B cell (primary cell): ENCODE data around the gene LAMC2. TPM values are rescaled to one million over a fixed set of nuclear protein-coding genes. Genes with fewer than 3 reads are reported as not detected.

Experiments used
- ATAC-seq: fragments of 200-7000 bp; cut with Tn5 transposase; one replicate; pipeline ENCODE4 v1.10.0; 2021; ENCODE audit warnings: low read depth, mild to moderate bottlenecking, moderate number of reproducible peaks, moderate library complexity
- CTCF ChIA-PET: fragments of 350-600 bp; sonication (Branson Sonifier 250); formaldehyde crosslinking; loops from one replicate; lab custom pipeline; 2021; ENCODE audit warnings: antibody characterized with exemption, inconsistent platforms; lab: Charles Lee
- POLR2A ChIA-PET: fragments of 350-600 bp; sonication (Branson Sonifier 250); formaldehyde crosslinking; loops from one replicate; lab custom pipeline; 2021; ENCODE audit warnings: antibody characterized with exemption; lab: Charles Lee
- DNase-seq: peaks from one replicate; pipeline ENCODE4 v3.0.0; 2013
- H2AFZ ChIP-seq: 2 replicates; pipeline ENCODE4 v1.6.1; 2012; ENCODE audit warnings: mild to moderate bottlenecking, low read depth, low read length; ENCODE audit not compliant: insufficient read depth, poor library complexity, severe bottlenecking
- H3K27ac ChIP-seq, 2 donors: 1 replicate in 1 of 2; 2 replicates in 1 of 2; pipeline ENCODE4 v1.5.1; 2012 to 2013; ENCODE audit warnings: low read length in 2 of 2, mild to moderate bottlenecking in 2 of 2, moderate library complexity in 1 of 2
- H3K27me3 ChIP-seq, 4 experiments: fragments of 200-600 bp in 1 of 4; sonication (generic) in 1 of 4; replicated peaks in 1 of 4; 1 replicate in 2 of 4; 2 replicates in 2 of 4; pipeline versions ENCODE4 v1.6.1 to v1.7.0; 2013 to 2016; ENCODE audit warnings: low read length in 3 of 4, mild to moderate bottlenecking in 2 of 4, mixed read lengths in 1 of 4, moderate library complexity in 1 of 4; ENCODE audit not compliant: insufficient read depth in 4 of 4, control insufficient read depth in 3 of 4; ENCODE audit errors: control extremely low read depth in 1 of 4
- H3K36me3 ChIP-seq, 2 experiments: replicated peaks in 1 of 2; 1 replicate in 1 of 2; 2 replicates in 1 of 2; pipeline versions ENCODE4 v1.6.1 to v1.7.1; 2013; ENCODE audit warnings: low read length in 1 of 2; ENCODE audit not compliant: insufficient read depth in 2 of 2, control insufficient read depth in 1 of 2; ENCODE audit errors: control extremely low read depth in 1 of 2, extremely low read depth in 1 of 2
- H3K4me1 ChIP-seq, 2 donors: fragments of 200-600 bp in 1 of 2; sonication (generic) in 1 of 2; 1 replicate in 1 of 2; 2 replicates in 1 of 2; pipeline versions ENCODE4 v1.5.1 to v1.6.1; 2013 to 2017; ENCODE audit warnings: low read length in 2 of 2; ENCODE audit not compliant: control insufficient read depth in 2 of 2, insufficient read depth in 2 of 2
- H3K4me2 ChIP-seq: replicated peaks from 2 replicates; pipeline ENCODE3; 2012; ENCODE audit warnings: mild to moderate bottlenecking, low read depth, low read length; ENCODE audit not compliant: poor library complexity, severe bottlenecking
- H3K4me3 ChIP-seq, 5 experiments: fragments of 200-600 bp in 1 of 5; sonication (generic) in 1 of 5; 1 replicate in 3 of 5; 2 replicates in 2 of 5; pipeline versions ENCODE4 v1.5.1 to v1.7.0; 2011 to 2016; ENCODE audit warnings: low read length in 4 of 5, mild to moderate bottlenecking in 4 of 5, low read depth in 2 of 5, control low read depth in 1 of 5, moderate library complexity in 1 of 5; ENCODE audit not compliant: insufficient read depth in 1 of 5; ENCODE audit errors: control extremely low read depth in 1 of 5, extremely low read depth in 1 of 5
- H3K79me2 ChIP-seq: fragments of 200-600 bp; sonication (generic); one replicate; pipeline ENCODE4 v1.6.0; 2016; ENCODE audit warnings: low read length; ENCODE audit not compliant: control insufficient read depth, insufficient read depth
- H3K9ac ChIP-seq: fragments of 200-600 bp; sonication (generic); 2 replicates; pipeline ENCODE4 v1.6.1; 2017; ENCODE audit warnings: mild to moderate bottlenecking, low read length, moderate library complexity
- H3K9me3 ChIP-seq, 3 donors: one replicate each; pipeline versions ENCODE4 v1.6.1 to v1.7.1; 2013; ENCODE audit warnings: low read length in 2 of 3; ENCODE audit not compliant: control insufficient read depth in 2 of 3, insufficient read depth in 1 of 3; ENCODE audit errors: control extremely low read depth in 1 of 3
- H4K20me1 ChIP-seq: 2 replicates; pipeline ENCODE4 v1.6.0; 2012; ENCODE audit warnings: mild to moderate bottlenecking, low read length; ENCODE audit not compliant: insufficient read depth, control insufficient read depth, poor library complexity, severe bottlenecking
- H3K27ac Mint-ChIP-seq: one replicate; pipeline ENCODE4 v1.8.0; 2021; ENCODE audit warnings: mixed read lengths
- H3K27me3 Mint-ChIP-seq: one replicate; pipeline ENCODE4 v1.8.0; 2021; ENCODE audit warnings: mixed read lengths
- H3K4me1 Mint-ChIP-seq: one replicate; pipeline ENCODE4 v1.8.0; 2021; ENCODE audit warnings: mixed read lengths
- H3K4me3 Mint-ChIP-seq: one replicate; pipeline ENCODE4 v1.8.0; 2021; ENCODE audit warnings: mixed read lengths
- H3K9me3 Mint-ChIP-seq: one replicate; pipeline ENCODE4 v1.8.0; 2022; ENCODE audit warnings: mixed read lengths; ENCODE audit not compliant: insufficient read depth
- CTCF ChIP-seq: fragments of 200-600 bp; IDR thresholded peaks from one replicate; pipeline ENCODE4 v1.8.0; 2022; ENCODE audit warnings: antibody characterized with exemption, mild to moderate bottlenecking
- EZH2 ChIP-seq: IDR thresholded peaks from 2 replicates; pipeline ENCODE4 v1.6.1; 2012; ENCODE audit warnings: borderline replicate concordance, low read depth, mild to moderate bottlenecking, moderate library complexity, low read length; ENCODE audit not compliant: insufficient read depth, poor library complexity, severe bottlenecking
- WGBS: methylation state at CpG from one replicate; pipeline ENCODE4 v1.1.5; 2013; ENCODE audit warnings: missing lambda C conversion rate; ENCODE audit not compliant: insufficient coverage; 5-methylcytosine and 5-hydroxymethylcytosine counted together
- intact Hi-C: fragments of 100-400 bp; cut with micrococcal nuclease; formaldehyde crosslinking; loops from one replicate; pipeline ENCODE4 v1.10.0; 2022
- polyA plus RNA-seq: library from polyadenylated mRNA; depleted of rRNA; stranded (reverse); fragments of >200 nt; gene quantifications from 2 replicates; pipeline ENCODE4 v1.2.3, GENCODE V29; 2012
- total RNA-seq, 2 donors: library from RNA; stranded (reverse); fragments of 120-200 nt in 1 of 2; gene quantifications; 1 replicate in 1 of 2; 2 replicates in 1 of 2; pipeline versions ENCODE4 v1.2.3 to v1.2.4, GENCODE V29; 2013 to 2022

The LAMC2 gene
- total and polyA plus RNA-seq, 2 donors (not counting 1 experiment from before 2014, with no cell fraction given), result not detected

GRCh38 chr1:183150445-183150844, 35.6 kb upstream of the LAMC2 start:
- Mint-ChIP-seq H3K9me3 (no peaks in the 10 kb centered on the region), H3K4me1 (no peaks in the 10 kb centered on the region), H3K27ac (no peak overlapping the region), H3K27me3 (peaks cover 17% of the 10 kb centered on the region), H3K4me3 (no peak overlapping the region)
- TF ChIP-seq CTCF, result no peak
- no peak for ATAC-seq
- H3K79me2 ChIP-seq, result no peaks in the 10 kb centered on the region
- H4K20me1 ChIP-seq, result no peaks in the 10 kb centered on the region
- H3K4me3 ChIP-seq, result no peak overlapping the region
- no peaks in the 10 kb centered on the region for H3K4me1 ChIP-seq
- intact Hi-C loops, result no loop called here
- H2AFZ ChIP-seq, result no peak overlapping the region
- H3K27me3 ChIP-seq, result no peaks in the 10 kb centered on the region
- no peak overlapping the region for H3K4me2 ChIP-seq
- CTCF ChIA-PET, result no interaction called here
- H3K36me3 ChIP-seq, result no peaks in the 10 kb centered on the region
- no peak overlapping the region for H3K9ac ChIP-seq
- DNase-seq, result no peak
- no peaks in the 10 kb centered on the region for H3K9me3 ChIP-seq
- POLR2A ChIA-PET, result no interaction called here
- no peak overlapping the region for H3K27ac ChIP-seq

DNA sequence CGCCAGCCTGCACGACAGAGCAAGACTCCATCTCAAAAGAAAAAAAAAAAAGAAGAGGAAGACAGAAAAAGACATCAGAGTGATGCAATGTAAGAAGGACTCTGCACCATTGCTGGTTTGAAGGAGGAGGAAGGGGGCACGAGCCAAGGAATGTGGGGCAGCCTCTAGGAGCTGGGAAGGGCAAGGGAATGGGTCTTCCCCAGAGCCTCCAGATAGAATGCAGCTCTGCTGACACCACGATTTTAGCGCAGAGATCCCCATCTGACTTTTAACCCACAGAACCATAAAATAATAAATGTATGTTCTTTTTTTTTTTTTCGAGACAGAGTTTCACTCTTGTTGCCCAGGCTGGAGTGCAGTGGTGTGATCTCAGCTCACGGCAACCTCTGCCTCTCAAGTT, 33.9 kb upstream of the LAMC2 start:
- intact Hi-C loops, result no loop called here
- Histone ChIP-seq H2AFZ (no peak overlapping the region), H3K4me3 (no peak overlapping the region), H3K36me3 (no peaks in the 10 kb centered on the region), H3K79me2 (no peaks in the 10 kb centered on the region), H3K9ac (no peak overlapping the region), H4K20me1 (no peaks in the 10 kb centered on the region), H3K4me2 (no peak overlapping the region), H3K4me1 (no peaks in the 10 kb centered on the region), H3K27me3 (peaks cover 0 to 4% (median 0%) of the 10 kb centered on the region in 4 experiments), H3K9me3 (no peaks in the 10 kb centered on the region), H3K27ac (no peak overlapping the region)
- TF ChIP-seq CTCF (no peak), EZH2 (no peak)
- no peaks in the 10 kb centered on the region for H3K9me3 Mint-ChIP-seq
- ChIA-PET POLR2A (no interaction called here), CTCF (no interaction called here)
- H3K27ac Mint-ChIP-seq, result no peak overlapping the region
- H3K4me3 Mint-ChIP-seq, result no peak overlapping the region
- WGBS, result 78% methylated on average over 4 of the region's 7 CpGs
- no peak for DNase-seq
- no peak for ATAC-seq
- no peaks in the 10 kb centered on the region for H3K4me1 Mint-ChIP-seq
- H3K27me3 Mint-ChIP-seq, result peaks cover 25% of the 10 kb centered on the region
